ENCODE data around the gene ATXN3L.
"Not testable (repeated sequence)": the region's sequence is repeated elsewhere in the genome, so short reads cannot be mapped to it uniquely, and the experiment has no call there.

ATXN3L gene

DNA sequence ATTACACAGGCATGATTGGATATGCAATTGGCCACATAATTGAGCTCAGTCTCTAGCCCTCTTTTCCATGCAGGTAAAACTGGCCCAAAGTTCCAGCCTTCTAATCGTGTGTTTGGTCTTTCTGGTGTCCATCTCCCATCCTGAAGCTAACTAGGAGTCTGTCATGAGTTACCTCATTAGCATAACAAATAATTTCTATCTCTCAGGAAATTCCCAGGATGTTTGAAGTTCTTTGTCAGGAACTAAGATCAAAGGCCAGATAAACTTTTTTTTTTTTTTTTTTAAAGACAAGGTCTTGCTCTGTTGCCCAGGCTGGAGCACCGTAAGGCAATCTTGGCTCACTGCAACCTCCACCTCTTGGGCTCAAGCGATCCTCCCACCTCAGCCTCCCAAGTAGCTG lies 15.8 kb downstream of the ATXN3L start:
- DNase-seq, result no peak

GRCh38 chrX:13303248-13303647 lies 16.6 kb downstream of the ATXN3L start:
- not testable (repeated sequence) for DNase-seq

DNA sequence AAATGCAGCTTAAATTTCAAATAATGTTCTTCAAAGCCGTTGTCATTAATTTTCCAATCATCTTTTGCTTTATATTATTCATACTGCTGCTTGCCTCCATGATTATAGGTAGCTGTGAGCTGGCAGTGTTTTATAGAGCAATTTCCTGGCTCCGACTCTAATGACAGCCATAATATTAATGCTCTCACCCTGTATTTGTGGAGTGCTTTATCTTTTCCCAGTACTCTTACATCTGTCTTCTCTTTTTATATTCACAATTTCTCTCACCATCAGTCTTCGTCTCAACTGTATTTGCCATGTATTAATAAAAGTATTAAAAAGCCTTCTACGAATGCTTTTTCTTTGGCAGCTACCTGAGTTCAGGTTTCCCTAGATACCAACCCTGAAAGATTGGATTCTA lies 21.0 kb downstream of the ATXN3L start:
- DNase-seq, result no peak

GRCh38 chrX:13295841-13296240 lies 24.0 kb downstream of the ATXN3L start:
- DNase-seq, result no peak

DNA sequence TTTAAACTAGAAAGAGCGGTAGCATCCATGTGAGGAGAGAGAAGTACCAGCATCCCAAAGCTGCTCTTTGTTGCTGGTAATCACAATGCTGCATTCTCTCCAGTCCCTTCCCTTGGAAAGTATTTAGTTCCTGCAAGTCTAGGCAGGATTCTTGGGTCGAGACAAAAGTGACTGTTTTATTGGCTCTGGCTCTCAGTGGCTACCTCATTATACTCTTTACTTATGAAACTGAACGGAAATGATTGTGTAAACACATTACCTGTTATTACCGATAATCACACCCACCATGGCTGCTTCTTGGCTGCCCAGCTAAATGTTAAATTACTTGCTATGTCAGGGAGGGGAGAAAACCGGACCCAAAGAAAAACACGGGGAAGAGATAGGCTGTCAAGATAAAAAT lies 26.2 kb downstream of the ATXN3L start:
- no peak for DNase-seq

GRCh38 chrX:13290891-13291614 lies 28.8 kb downstream of the ATXN3L start:
- DNase-seq, result no peak

DNA sequence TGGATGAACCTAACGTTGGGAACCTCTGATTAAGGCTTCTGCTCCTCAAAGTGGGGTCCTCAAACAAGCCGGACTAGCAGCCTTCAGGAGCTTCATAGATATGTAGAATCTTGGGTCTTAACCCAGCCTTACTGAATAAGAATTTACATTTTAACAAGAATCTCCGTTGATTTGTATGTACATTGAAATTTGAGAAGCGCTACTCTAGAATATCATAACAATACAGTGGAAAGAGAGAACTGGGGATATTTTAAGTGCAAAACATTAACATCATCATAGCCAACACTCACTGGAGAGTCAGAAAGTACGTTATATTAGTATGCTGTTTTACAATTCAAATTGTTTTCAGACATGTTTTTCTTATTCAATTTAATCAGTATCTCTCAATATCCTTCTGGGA lies 31.2 kb downstream of the ATXN3L start:
- DNase-seq, result no peak

DNA sequence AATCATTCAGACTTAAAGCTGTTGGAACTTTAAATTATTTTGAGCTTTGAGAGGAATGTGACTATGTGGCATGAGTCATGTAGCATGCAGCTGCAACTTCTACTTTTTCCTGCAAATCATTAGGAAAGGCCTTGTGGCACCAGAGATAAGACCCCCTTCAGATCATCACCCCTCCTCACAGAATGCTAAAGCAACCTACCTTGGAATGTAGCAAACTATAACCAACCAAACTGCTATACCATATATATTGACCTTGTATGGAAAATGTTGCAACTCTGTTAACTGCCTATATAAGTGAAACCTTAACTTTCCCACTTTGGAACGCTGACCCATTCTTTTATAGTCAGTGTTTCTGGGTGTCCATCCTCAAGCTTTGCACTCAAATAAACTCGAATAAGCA lies 32.0 kb downstream of the ATXN3L start:
- no peak for DNase-seq

GRCh38 chrX:13285693-13286092 lies 34.2 kb downstream of the ATXN3L start:
- no peak for DNase-seq

DNA sequence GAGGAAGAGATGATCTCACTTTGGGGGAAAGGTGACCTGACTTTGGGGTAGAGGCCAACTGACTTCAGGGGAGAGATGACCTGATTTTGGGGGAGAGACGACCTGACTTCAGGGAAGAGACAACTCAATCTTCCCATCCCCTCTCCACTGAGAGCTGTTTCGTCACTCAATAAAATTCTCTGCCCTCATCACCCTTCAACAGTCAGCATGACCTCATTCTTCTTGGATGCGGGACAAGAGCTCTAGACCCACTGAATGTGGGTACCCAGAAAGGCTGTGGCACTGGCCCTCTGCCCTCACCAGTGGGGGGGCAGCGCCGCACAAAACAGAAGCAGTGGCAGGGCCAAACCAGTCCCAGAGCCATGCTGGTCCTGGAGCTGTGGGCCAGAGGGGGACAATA lies 34.6 kb downstream of the ATXN3L start:
- DNase-seq, result no peak

GRCh38 chrX:13284570-13284969 lies 35.3 kb downstream of the ATXN3L start:
- no peak for DNase-seq

- DNase-seq, result no peak
These were observed 35.8 kb downstream of the ATXN3L start for GRCh38 chrX:13283950-13284546.

DNA sequence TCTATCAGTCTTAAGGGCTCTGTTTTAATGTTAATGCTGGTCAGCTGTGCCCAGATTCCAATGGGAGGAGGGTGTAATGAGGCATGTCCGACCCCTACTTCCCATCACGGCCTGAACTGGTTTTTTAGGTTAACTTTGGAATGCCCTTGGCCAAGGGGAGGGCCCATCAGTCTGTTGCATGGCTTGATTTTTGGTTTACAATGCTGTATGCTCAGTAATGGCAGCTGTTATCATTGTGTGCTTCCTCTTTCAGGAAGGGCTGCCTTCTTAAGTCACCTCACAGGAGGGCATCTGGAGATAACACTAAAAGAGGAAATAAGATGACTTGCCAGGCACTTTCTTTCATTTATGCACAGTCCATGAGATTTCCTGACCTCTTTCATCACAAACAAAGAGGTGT lies 36.3 kb downstream of the ATXN3L start:
- DNase-seq, result no peak

GRCh38 chrX:13281289-13281688 lies 38.6 kb downstream of the ATXN3L start:
- no peak for DNase-seq

DNA sequence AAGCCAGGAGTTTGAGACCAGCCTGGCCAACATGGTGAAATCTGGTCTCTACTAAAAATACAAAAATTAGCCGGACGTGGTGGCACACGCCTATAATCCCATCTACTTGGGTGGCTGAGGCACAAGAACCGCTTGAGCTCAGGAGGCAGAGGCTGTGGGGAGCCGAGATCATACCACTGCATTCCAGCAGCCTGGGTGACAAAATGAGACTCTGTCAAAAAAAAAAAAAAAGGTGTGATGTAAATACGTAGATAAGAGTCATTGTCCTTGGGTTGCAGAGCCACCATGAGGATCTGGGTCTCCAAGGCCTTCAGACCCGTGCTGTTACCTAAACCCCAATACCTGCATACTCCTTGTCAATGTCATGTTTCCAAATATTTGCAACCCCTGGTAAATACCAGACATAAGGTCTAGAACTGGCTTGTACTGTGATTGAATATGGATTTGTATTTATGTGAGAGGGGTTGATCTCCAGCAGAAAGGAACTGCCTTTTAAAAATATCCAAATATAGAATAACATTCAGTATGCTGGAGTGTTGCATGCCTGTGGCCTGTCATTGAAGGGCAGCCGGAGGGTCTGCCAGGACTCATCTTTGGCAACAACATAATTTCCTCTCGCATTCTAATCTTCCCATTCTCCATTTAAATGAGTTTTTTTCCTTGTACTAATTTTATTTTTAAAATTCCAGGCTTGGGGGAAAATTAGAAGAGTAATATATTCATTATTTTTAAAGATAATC lies 40.4 kb downstream of the ATXN3L start:
- no peak for DNase-seq

- DNase-seq, result no peak
These were observed 42.3 kb downstream of the ATXN3L start for GRCh38 chrX:13277539-13277938.

DNA sequence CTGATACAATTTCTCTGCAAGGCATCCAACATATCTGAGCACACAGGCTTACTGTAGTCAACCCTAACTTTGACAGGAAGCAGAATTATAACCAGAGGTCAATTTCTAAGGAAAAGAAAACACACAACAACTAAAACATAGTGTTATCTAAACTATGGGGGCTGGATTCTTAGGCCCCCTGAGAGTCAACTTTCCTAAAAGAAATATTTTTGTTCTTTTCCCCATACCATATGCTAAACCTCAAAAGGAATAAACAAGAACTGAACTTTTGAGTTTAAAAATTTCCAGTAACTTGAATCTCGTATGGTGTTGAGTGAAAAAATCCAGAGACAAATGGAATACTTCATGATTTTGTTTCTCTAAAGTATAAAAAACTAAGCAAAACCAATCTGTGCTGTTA lies 42.9 kb downstream of the ATXN3L start:
- no peak for DNase-seq

GRCh38 chrX:13275031-13275430 lies 44.8 kb downstream of the ATXN3L start:
- no peak for DNase-seq

GRCh38 chrX:13272426-13272825 lies 47.4 kb downstream of the ATXN3L start:
- DNase-seq, result no peak

DNA sequence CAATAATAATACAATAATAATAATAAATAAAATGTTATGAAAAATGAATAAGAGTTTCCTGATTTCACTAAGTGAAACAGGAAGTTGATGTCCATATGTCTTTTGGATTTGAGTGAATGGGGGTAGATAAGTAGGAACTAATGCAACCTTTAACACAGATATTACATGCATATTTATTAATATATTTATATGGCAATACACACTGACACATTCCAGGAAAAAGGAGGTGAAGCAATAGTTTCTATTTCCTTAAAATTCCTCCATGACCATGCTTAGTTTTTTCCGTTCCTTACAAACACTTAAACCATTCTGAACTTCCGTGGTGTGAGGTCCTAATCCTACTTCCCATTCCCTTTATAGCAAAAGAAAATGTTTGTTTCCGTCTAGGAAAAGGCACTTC lies 48.3 kb downstream of the ATXN3L start:
- no peak for DNase-seq

DNA sequence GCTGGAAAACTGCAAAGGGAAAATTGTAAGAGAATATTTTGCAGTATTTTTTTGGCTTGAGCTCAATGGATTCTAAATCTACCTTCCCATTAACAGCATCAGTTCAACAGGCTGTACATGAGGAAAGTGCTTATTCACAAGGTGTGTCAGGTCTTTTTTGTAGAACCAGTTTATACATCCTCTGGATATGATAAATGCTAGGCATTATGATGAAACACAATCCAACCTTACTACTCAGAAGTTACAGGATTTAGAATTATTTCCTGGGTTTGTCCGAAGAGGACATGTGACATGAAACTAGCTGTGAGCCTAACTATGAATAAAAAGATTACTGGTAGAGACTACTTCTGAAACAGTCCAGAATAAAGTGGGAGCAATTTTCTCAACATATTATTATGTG lies 49.5 kb downstream of the ATXN3L start:
- no peak for DNase-seq

DNA sequence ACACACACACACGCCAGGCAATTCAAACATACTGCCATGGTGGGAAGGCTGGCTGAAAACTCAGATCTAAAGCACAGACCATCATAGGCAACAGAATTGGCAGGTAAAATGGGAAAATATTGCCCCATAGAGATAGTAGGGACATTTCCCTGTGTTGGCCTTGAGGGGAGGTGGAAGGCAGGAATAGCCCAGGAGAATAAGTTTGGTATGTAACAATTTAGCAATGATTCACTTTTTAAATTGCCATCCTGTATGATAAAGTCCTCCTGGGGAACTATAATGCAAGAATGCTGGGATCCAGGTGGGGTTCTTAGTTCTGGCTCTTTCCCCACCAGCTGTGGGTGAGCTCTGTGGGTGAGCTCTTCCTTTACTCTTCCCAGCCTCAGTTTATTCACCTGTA lies 51.0 kb downstream of the ATXN3L start:
- DNase-seq, result no peak

Measured in SIG-M5 (cell line).